Neural crest cell (in vitro differentiated cells): ENCODE results near the gene CXCL12. TPM values are rescaled to one million over a fixed set of nuclear protein-coding genes. Genes with fewer than 3 reads are reported as not detected.

Experiments used
- DNase-seq: peaks from one replicate; pipeline ENCODE4 v3.0.0; 2021; ENCODE audit warnings: low read depth, mixed read lengths, low spot score
- H3K27ac Mint-ChIP-seq: one replicate; pipeline ENCODE4 v1.8.0; 2021; ENCODE audit warnings: mild to moderate bottlenecking, mixed read lengths; ENCODE audit not compliant: unreplicated experiment
- H3K27me3 Mint-ChIP-seq: 2 replicates; pipeline ENCODE4 v1.8.0; 2021; ENCODE audit warnings: low read depth, mild to moderate bottlenecking, mixed read lengths
- H3K36me3 Mint-ChIP-seq: 2 replicates; pipeline ENCODE4 v1.8.0; 2021; ENCODE audit warnings: low read depth, mild to moderate bottlenecking, mixed read lengths
- H3K4me1 Mint-ChIP-seq: 2 replicates; pipeline ENCODE4 v1.8.0; 2021; ENCODE audit warnings: mixed read lengths
- H3K4me3 Mint-ChIP-seq: one replicate; pipeline ENCODE4 v1.8.0; 2021; ENCODE audit warnings: mild to moderate bottlenecking, mixed read lengths
- H3K9me3 Mint-ChIP-seq: 2 replicates; pipeline ENCODE4 v1.8.0; 2021; ENCODE audit warnings: mixed read lengths
- CTCF ChIP-seq: fragments of 200-600 bp; sonication (generic); conservative IDR thresholded peaks from 2 replicates; pipeline ENCODE4 v1.5.0; 2021; ENCODE audit warnings: antibody characterized with exemption, mild to moderate bottlenecking
- total RNA-seq: library from RNA; stranded (reverse); gene quantifications from 2 replicates; pipeline ENCODE4 v1.2.1, GENCODE V29; 2021

Gene CXCL12
- total RNA-seq, 1 donor from 2014 or later: 3.6 TPM

DNA sequence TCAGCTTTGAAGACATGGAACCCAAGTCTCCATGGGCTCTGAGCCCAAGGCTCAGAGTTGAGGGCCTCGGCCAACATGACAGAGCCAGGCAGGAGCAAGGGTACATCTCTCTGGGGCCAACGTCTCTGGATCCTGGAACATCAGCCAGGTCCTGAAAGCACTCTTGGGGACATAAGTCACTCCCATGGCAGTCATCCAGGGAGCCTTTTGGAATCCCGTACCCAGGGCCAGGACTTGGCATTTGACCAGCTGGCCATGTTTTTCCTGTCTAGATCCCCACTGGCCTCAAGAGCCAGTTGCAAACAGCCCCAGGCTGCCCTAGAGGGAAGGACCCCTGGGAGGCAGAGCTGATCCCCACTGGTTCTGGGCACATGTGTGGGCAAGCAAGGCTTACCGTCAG is 4.3 kb upstream of the CXCL12 start:
- Mint-ChIP-seq H3K27me3 (peaks cover 38% of the 10 kb centered on the region), H3K36me3 (no peaks in the 10 kb centered on the region), H3K4me3 (no peak overlapping the region), H3K27ac (no peak overlapping the region), H3K9me3 (no peaks in the 10 kb centered on the region), H3K4me1 (peaks cover 4% of the 10 kb centered on the region)
- TF ChIP-seq CTCF: no peak
- DNase-seq: no peak

GRCh38 chr10:44388641-44389040 is 3.7 kb upstream of the CXCL12 start:
- no peak for DNase-seq
- no peaks in the 10 kb centered on the region for H3K36me3 Mint-ChIP-seq

GRCh38 chr10:44387853-44388251 is 3.0 kb upstream of the CXCL12 start:
- peaks cover 14% of the 10 kb centered on the region for H3K4me1 Mint-ChIP-seq
- H3K27ac Mint-ChIP-seq: no peak overlapping the region
- no peaks in the 10 kb centered on the region for H3K9me3 Mint-ChIP-seq
- DNase-seq: no peak
- peak overlapping the region; percentile 38 for H3K4me3 Mint-ChIP-seq
- TF ChIP-seq CTCF: no peak
- H3K27me3 Mint-ChIP-seq: peaks cover 51% of the 10 kb centered on the region
- H3K36me3 Mint-ChIP-seq: no peaks in the 10 kb centered on the region

More at GRCh38 chr10:44388641-44389040, 3.7 kb upstream of the CXCL12 start:
- no peaks in the 10 kb centered on the region for H3K9me3 Mint-ChIP-seq
- no peak overlapping the region for H3K27ac Mint-ChIP-seq
- no peak overlapping the region for H3K4me3 Mint-ChIP-seq
- peaks cover 43% of the 10 kb centered on the region for H3K27me3 Mint-ChIP-seq
- H3K4me1 Mint-ChIP-seq: peaks cover 8% of the 10 kb centered on the region
- TF ChIP-seq CTCF: no peak

- Mint-ChIP-seq H3K27ac (no peak overlapping the region), H3K4me3 (peak overlapping the region; percentile 72), H3K36me3 (no peaks in the 10 kb centered on the region), H3K9me3 (no peaks in the 10 kb centered on the region), H3K27me3 (peaks cover 56% of the 10 kb centered on the region), H3K4me1 (peaks cover 14% of the 10 kb centered on the region)
- peak; percentile 71 for DNase-seq
- peak; percentile 91 for TF ChIP-seq CTCF
Observed at GRCh38 chr10:44386546-44387052, 1.7 kb upstream of the CXCL12 start.

- Mint-ChIP-seq H3K36me3 (no peaks in the 10 kb centered on the region), H3K27me3 (peaks cover 61% of the 10 kb centered on the region), H3K9me3 (no peaks in the 10 kb centered on the region), H3K4me1 (peaks cover 14% of the 10 kb centered on the region), H3K4me3 (peak overlapping the region; percentile 85), H3K27ac (no peak overlapping the region)
- no peak for TF ChIP-seq CTCF
- no peak for DNase-seq
Observed at GRCh38 chr10:44385696-44386441, 972 bp upstream of the CXCL12 start.
